DND-41 (cell line): ENCODE results near the gene OPCML.

Source experiments
- ATAC-seq: fragments of 200-7000 bp; cut with Tn5 transposase; 3 replicates; pipeline ENCODE4 v1.9.1; 2021; ENCODE audit warnings: low read depth; ENCODE audit not compliant: insufficient read depth
- DNase-seq: peaks from one replicate; pipeline ENCODE4 v3.0.0-alpha.2; 2020
- H2AFZ ChIP-seq: 2 replicates; pipeline ENCODE4 v1.6.0; 2012; ENCODE audit warnings: low read depth, low read length
- H3K27ac ChIP-seq: 2 replicates; pipeline ENCODE4 v1.5.1; 2012; ENCODE audit warnings: low read length, inconsistent platforms
- H3K27me3 ChIP-seq: fragments of 200-600 bp; sonication (generic); 2 replicates; pipeline ENCODE4 v1.6.0; 2012; ENCODE audit warnings: low read length, mild to moderate bottlenecking, inconsistent platforms; ENCODE audit not compliant: insufficient read depth, poor library complexity
- H3K36me3 ChIP-seq: 2 replicates; pipeline ENCODE4 v1.5.1; 2012; ENCODE audit warnings: low read length, inconsistent platforms; ENCODE audit not compliant: insufficient read depth
- H3K4me1 ChIP-seq: 2 replicates; pipeline ENCODE4 v1.5.1; 2012; ENCODE audit warnings: mild to moderate bottlenecking, low read length; ENCODE audit not compliant: insufficient read depth
- H3K4me2 ChIP-seq: 2 replicates; pipeline ENCODE4 v1.6.0; 2012; ENCODE audit warnings: mild to moderate bottlenecking, moderate library complexity, low read length, inconsistent platforms; ENCODE audit not compliant: insufficient read depth
- H3K4me3 ChIP-seq, 2 experiments: fragments of 200-600 bp in 1 of 2; shearing (Covaris generic) in 1 of 2; 2 replicates each; pipeline ENCODE4 v1.5.1; 2012 to 2016; ENCODE audit warnings: inconsistent platforms in 2 of 2, low read length in 2 of 2, mild to moderate bottlenecking in 2 of 2, low read depth in 1 of 2, moderate library complexity in 1 of 2
- H3K79me2 ChIP-seq: 2 replicates; pipeline ENCODE4 v1.6.0; 2012; ENCODE audit warnings: low read length, inconsistent platforms; ENCODE audit not compliant: insufficient read depth
- H3K9ac ChIP-seq: 2 replicates; pipeline ENCODE4 v1.6.0; 2012; ENCODE audit warnings: low read depth, mild to moderate bottlenecking, inconsistent platforms, low read length, moderate library complexity
- H3K9me3 ChIP-seq: 2 replicates; pipeline ENCODE4 v1.5.1; 2012; ENCODE audit warnings: low read length, moderate library complexity, mild to moderate bottlenecking, inconsistent platforms; ENCODE audit not compliant: insufficient read depth, severe bottlenecking
- H4K20me1 ChIP-seq: 2 replicates; pipeline ENCODE4 v1.6.0; 2012; ENCODE audit warnings: low read length; ENCODE audit not compliant: insufficient read depth
- EZH2 ChIP-seq: IDR thresholded peaks from 3 replicates; pipeline ENCODE4 v1.6.1; 2012; ENCODE audit warnings: borderline replicate concordance, low read depth, mild to moderate bottlenecking, moderate library complexity, low read length, inconsistent platforms; ENCODE audit not compliant: severe bottlenecking
- TF ChIP-seq, protein P1 (sequence below): IDR thresholded peaks from 2 replicates; pipeline ENCODE4 v1.5.1; 2012; ENCODE audit warnings: borderline replicate concordance, low read length, moderate library complexity, mild to moderate bottlenecking; ENCODE audit not compliant: poor library complexity, severe bottlenecking; ENCODE audit errors: extremely low read depth

OPCML gene

GRCh38 chr11:133204158-133204557 lies 328.1 kb downstream of the OPCML start:
- no peaks in the 10 kb centered on the region for H3K79me2 ChIP-seq
- H3K4me2 ChIP-seq = no peak overlapping the region
- H3K4me3 ChIP-seq = no peak overlapping the region
- no peak overlapping the region for H3K9ac ChIP-seq
- H3K4me1 ChIP-seq = no peaks in the 10 kb centered on the region
- DNase-seq (no peak), ATAC-seq (no peak)
- H3K9me3 ChIP-seq = no peaks in the 10 kb centered on the region
- no peaks in the 10 kb centered on the region for H4K20me1 ChIP-seq
- no peak for TF ChIP-seq EZH2
- TF ChIP-seq, protein P1, sequence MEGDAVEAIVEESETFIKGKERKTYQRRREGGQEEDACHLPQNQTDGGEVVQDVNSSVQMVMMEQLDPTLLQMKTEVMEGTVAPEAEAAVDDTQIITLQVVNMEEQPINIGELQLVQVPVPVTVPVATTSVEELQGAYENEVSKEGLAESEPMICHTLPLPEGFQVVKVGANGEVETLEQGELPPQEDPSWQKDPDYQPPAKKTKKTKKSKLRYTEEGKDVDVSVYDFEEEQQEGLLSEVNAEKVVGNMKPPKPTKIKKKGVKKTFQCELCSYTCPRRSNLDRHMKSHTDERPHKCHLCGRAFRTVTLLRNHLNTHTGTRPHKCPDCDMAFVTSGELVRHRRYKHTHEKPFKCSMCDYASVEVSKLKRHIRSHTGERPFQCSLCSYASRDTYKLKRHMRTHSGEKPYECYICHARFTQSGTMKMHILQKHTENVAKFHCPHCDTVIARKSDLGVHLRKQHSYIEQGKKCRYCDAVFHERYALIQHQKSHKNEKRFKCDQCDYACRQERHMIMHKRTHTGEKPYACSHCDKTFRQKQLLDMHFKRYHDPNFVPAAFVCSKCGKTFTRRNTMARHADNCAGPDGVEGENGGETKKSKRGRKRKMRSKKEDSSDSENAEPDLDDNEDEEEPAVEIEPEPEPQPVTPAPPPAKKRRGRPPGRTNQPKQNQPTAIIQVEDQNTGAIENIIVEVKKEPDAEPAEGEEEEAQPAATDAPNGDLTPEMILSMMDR = no peak
- no peak overlapping the region for H3K27ac ChIP-seq
- H2AFZ ChIP-seq = no peak overlapping the region
- no peaks in the 10 kb centered on the region for H3K36me3 ChIP-seq
- H3K27me3 ChIP-seq = no peaks in the 10 kb centered on the region

- H3K4me1 ChIP-seq = no peaks in the 10 kb centered on the region
- H3K4me2 ChIP-seq = no peak overlapping the region
- H3K9me3 ChIP-seq = no peaks in the 10 kb centered on the region
- H4K20me1 ChIP-seq = no peaks in the 10 kb centered on the region
- DNase-seq = no peak
- no peak overlapping the region for H3K4me3 ChIP-seq
- no peaks in the 10 kb centered on the region for H3K36me3 ChIP-seq
- no peak overlapping the region for H2AFZ ChIP-seq
- no peaks in the 10 kb centered on the region for H3K79me2 ChIP-seq
- TF ChIP-seq, protein P1 = no peak
- TF ChIP-seq EZH2 = no peak
- peaks cover 10% of the 10 kb centered on the region for H3K27me3 ChIP-seq
- no peak overlapping the region for H3K9ac ChIP-seq
- no peak for ATAC-seq
- no peak overlapping the region for H3K27ac ChIP-seq
Observed at GRCh38 chr11:133202816-133203215, 329.5 kb downstream of the OPCML start.

GRCh38 chr11:133198438-133198837 lies 333.9 kb downstream of the OPCML start:
- H3K79me2 ChIP-seq = no peaks in the 10 kb centered on the region

More at GRCh38 chr11:133198438-133198837, 333.9 kb downstream of the OPCML start:
- no peaks in the 10 kb centered on the region for H4K20me1 ChIP-seq
- peaks cover 10% of the 10 kb centered on the region for H3K27me3 ChIP-seq
- DNase-seq (no peak), ATAC-seq (no peak)
- no peak overlapping the region for H3K9ac ChIP-seq
- no peak overlapping the region for H3K4me3 ChIP-seq
- H3K9me3 ChIP-seq = no peaks in the 10 kb centered on the region
- TF ChIP-seq, protein P1 = no peak
- TF ChIP-seq EZH2 = no peak
- no peaks in the 10 kb centered on the region for H3K4me1 ChIP-seq
- no peaks in the 10 kb centered on the region for H3K36me3 ChIP-seq
- no peak overlapping the region for H3K4me2 ChIP-seq
- no peak overlapping the region for H2AFZ ChIP-seq
- H3K27ac ChIP-seq = no peak overlapping the region
